Activated T-cell treated with anti-CD3 and anti-CD28 coated beads for 48 hours (primary cell): ENCODE measurements around the gene FUZ.

Experiments
- DNase-seq: peaks from one replicate; pipeline ENCODE4 v3.0.0-alpha.2; 2020; ENCODE audit warnings: low read depth

Gene FUZ

DNA sequence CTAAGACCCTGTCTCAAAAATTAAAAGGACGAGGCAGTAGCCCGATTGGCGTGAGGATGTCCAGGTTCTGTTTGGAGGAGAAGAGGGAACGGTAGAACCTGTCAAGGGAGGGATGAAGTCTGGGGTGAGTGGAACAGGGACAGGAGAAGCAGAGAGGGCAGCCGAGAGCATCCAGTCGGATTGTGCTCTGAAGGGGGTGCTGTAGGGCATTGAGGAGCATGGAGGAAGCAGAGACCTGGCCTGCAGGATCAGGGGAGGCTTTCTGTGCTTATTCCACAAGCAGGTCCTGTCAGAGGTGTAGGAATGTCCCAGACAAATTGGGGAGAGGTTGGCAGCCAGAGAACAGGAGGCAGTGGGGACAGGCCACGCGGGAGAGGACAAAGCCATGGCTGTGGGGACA lies 32.2 kb downstream of the FUZ start:
- no peak for DNase-seq

DNA sequence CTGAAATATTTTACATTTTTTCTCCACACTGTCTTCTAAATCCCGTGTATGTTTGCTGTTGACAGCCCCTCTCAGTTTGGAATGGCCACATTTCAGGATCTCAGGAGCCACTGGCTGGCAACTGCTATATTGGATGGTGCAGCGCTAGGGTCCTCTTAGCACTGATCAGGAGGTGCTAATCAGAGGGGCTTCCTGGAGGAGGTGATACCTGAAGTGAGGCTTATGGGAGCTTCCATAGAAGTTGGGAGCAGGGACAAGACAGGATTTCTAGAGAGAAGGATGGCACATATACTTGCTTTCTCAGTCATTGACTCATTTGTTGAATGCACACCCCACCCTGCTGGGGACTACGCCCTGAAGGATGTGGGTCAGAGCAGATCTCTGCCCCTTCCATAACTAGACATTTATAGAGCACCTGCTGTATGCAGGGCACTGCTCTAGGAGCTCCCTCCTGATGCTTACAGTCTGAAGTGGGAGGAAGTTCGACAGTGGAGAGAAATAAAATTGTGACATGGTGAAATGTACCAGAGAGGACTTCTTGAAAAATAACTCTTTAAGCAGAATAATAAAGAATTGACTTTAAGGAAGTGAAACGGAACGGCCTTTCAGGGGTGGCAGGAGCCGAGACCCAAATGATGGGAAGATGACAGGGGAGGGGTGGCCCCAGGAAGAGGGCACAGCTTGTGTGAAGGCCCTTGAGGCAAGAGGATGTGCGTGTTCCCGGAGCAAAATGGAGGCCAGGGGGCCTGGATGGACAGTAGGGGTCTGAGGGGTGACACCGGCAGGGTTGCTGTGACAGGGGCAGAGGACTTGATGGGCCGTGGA lies 33.1 kb downstream of the FUZ start:
- DNase-seq, result no peak

DNA sequence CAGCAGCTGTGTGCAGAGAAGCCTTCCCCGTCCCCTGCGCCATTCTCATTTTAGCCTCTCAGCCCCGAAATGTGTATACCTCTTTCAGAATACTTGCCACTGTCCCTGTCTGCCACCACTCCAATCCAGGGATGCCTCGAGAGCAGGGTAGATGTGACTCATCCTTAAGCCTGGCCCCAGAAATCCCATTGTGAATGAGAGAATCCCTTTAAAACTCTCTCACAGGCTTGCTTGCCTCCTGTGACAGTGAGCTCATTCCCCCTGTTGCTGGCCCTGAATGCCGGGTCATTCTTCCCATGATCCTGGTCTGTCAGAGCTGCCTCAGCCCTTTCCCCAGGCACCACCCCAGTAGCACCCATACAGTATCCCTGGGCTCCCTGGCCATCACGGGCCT lies 36.7 kb downstream of the FUZ start:
- DNase-seq, result no peak

DNA sequence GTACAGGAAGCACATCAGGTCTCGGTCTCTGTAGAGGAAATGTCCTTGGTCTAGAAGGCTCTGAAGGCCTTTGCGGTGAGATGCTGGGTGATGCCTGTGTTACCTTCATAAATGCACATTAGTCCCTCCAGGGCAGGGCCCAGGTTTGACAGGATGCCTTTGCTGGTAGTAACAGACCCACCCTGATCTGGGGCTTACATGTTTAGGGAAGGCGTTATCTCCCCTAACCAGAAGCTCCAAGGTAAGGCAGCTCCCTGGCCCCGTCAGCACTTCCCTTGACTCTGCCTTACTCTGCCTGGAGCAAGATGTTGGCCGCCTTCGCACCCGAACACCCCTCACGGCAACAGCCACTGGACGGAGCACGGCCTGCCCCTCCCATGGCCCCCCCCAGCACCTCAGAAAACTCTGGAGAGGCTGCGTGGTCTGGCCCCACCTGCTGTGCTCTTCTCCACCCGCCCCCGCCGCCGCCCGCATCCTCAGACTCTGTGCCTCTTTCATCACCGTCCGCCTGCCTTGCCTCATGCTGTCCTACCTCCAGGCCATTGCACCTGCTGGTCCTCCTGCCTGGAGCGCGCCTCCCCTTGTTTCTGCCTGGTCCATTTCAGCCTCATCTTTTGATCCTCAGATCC lies 37.2 kb downstream of the FUZ start:
- no peak for DNase-seq

DNA sequence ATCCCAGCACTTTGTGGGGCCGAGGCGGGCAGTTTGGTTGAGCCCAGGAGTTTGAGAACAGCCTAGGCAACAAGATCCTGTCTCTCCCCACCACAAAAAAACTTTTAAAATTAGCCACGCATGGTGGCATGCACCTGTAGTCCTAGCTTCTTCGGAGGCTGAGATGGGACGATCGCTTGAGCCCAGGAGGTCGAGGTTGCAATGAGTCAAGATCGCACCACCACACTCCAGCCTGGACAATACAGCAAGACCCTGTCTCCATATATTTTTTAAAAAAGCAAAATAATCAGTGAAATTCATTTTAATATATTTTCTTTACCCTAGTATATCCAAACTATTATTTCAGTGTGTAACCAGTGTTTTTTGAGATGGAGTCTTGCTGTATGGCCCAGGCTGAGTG lies 38.1 kb downstream of the FUZ start:
- DNase-seq, result no peak

DNA sequence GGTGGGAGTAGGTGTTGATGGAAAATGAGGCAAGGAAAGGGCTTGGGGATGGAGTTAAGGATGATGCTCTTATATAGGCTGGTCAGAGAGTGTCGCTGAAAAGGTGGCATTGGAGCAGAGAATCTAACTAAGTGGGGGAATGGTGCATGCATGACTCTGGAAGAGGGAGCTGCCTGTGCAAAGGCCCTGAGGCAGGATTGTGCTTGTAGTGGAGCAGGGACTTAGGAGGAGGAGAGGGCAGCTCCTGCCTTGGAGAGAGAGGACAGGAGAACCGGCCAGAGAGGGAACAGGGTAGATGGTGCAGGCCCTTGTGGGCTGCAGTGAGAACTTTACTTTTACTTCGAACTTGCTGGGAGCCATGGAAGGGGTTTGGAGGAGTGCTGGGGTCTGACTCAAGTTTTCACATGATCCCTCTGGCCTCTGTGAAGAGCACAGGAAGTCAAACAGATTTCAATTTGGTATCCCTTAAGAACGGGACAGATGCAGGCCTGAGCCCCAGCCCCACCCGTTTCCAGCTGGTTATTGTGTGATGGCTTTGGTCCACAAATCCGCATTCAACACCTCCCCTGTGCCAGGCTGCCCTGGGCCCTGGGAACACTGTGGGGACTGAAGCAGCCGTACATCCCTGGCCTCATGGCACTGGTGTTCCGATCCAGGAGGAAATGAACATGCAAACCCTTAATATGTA lies 39.3 kb downstream of the FUZ start:
- no peak for DNase-seq

DNA sequence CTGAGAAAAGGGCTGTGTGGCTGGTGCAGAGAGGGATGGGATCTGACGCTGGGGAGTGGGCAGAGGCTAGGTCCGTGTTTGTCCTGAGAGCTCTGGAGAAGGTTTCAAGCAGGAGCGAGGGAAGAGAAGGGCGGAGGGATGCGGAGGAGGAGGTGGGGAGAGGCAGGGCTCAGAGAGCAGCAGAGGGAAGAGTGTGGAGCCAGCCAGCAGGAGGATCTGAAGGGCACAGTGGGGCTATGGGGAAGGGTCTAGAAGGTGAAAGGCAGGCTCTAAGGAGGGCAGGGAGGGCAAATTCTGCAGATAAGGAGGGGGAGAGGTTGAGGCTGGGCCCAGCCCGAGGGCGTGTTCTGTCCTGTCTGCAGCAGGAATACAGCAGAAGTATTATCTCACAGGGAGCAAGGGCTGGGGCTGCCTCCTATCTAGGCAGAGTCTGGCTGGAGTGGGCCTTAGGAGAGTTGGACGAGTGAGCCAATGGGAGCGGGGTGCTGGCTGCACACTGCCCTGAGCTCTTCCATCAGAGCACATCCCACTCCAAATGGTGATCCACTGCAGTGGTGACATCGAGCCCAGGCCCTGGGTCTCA lies 40.2 kb downstream of the FUZ start:
- no peak for DNase-seq

DNA sequence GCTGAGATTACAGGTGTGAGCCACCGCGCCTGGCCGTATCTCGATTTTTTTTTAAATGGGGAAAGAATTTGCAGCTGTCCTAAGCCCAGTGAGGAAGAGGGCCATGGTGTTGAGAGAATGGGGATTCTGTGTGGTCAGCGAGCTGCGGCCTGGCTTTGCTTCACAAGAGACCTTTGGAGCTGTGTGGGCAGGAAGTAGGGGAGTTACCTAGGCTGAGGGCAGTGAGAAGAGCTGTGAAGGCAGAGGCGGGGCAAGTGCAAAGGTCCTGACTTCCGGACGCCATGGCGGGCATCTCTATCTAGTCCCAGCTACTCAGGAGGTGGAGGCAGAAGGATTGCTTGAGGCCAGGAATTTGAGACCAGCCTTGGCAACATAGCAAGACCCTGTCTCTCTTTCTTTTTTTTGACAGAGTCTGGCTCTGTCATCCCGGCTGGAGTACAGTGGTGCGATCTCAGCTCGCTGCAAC lies 41.4 kb downstream of the FUZ start:
- no peak for DNase-seq

DNA sequence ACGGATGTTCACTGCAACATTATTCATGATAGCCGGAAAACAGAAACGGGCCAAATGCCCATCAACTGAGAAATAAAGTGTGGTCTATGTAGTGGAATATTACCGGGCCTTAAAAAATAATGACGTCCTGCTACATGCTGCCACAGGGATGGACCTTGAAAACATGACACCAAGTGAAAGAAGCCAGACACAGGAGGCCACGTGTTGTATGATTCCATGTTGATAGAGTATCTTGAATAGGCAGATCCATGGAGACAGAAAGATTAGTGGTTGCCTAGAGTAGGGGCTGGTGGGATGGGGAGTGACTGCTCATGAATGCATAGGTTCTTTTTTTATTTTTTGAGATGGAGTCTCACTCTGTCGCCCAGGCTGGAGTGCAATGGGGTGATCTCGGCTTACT lies 42.6 kb downstream of the FUZ start:
- DNase-seq, result no peak

DNA sequence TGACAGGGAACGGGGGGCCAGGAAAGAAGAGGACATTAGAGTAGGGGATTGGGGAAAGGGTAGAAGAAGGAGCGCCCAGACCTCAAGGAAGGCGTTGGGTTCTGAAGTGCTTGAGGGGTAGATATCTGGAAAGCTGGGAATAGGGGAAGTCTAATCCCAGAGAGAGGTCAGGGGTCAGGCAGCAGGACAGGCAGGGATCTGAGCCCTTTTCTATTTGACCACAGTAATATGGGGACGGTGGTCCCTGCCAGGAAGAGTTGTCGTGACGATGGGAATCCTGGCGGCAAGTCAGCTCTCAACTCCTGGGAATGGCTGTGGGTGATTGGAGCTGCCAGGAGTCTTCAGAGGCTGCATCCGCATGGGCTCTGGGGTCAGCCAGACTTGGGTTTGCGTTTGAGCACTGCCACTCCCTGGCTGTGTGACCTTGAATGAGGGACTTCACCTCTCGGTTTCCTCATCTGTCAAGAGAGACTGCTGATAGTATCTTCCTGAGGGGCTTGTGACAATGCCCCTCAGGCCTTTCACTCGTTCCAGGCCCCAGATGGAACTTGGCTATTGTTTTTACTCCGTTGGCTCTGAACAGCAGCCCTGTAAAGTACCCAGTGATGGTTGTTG lies 45.0 kb downstream of the FUZ start:
- no peak for DNase-seq

DNA sequence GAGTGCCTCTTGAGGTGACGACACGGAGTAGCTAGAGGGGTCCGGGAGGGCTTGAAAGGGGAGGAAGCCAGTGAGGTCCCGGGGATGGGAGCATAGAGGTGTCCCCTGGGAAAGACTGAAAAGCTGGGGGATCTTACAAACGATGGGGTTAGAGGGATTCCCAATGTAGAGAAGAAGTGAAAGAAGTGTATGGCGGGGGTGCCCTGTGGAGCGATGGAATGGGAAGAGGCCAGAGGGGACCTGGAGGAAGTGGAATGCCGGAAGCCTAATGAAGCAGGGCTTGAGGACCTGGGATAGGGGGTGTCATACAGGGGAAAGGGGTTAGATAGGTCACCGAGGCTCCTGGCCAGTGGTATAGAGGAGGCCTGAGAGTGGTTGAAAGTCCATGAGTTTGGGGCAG lies 45.7 kb downstream of the FUZ start:
- no peak for DNase-seq

DNA sequence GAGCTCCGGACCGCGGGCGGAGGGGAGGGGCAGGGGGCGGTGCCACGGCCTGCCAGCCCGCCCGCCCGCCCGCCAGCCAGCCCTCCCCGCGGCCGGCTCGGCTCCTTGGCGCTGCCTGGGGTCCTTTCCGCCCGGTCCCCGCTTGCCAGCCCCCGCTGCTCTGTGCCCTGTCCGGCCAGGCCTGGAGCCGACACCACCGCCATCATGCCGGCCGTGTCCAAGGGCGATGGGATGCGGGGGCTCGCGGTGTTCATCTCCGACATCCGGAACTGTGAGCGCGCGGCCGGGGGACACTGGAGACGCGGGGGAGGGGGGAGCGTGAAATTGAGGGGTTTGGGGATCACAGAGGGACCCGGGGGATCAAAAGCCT lies 46.2 kb downstream of the FUZ start, which contains the start of gene AP2A1:
AP2A1 (plus strand) TSS at position 72 of the 370 bp plus-strand sequence; CDS start at position 205, 133 bp downstream.
- no peak for DNase-seq

DNA sequence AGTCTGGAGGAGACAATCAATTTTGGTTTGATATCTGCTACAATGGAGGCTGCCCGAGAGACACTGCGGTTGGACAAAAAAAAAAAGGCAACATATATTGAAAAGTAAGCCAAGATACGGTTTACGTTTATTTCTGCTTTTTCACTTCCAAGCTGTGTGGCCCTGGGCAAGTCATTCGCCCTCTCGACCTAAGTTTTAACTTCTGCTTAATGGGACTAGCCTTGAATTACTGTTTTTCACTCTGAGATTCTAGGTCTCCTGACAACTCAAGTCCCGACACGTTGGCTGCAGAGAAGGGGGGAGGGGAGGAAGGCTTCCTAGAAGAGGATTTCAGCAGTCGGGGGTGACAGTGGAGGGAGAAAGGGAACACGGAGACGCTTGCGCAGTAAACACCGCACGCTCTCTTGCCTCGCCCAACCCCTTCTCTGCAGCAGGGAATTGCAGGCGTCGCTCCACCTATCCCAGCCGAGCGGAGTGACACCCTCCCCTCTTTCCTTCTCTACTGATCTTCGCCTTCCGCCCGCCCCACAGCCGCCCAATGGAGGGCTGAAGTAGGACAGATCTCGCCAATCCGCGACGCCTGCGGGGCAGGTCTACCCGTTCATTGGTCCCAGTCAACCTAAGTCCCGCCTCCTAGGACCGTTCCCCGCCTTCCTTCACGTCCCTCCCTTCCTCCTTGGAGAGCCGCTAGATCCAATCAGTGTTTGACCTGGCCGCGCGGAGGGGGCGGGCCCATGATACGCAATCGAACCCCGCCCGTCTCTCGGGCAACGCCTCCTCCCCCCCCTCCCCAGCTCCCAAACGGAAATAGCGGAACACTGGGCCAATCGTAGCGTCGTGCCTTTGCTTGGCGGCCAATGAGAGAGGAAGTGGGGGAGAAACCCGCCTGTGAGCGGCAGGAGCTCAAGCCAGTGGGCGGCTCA lies 46.8 kb downstream of the FUZ start:
- peak; percentile 98 for DNase-seq

DNA sequence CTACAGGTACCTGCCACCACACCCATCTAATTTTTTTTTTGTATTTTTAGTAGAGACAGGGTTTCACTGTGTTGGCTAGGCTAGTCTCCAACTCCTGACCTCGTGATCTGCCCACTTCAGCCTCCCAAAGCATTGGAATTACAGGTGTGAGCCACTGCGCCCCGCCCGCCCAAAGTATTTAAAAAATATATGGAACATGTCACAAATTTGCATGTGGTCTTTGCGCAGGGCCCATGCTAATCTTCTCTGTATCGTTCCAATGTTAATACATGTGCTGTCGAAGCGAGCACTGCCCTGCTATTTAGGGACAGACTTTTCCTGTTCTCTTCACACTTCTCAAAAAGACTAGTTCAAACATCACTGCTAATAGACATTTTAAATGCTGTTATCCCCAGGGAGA lies 48.8 kb downstream of the FUZ start:
- DNase-seq, result no peak

DNA sequence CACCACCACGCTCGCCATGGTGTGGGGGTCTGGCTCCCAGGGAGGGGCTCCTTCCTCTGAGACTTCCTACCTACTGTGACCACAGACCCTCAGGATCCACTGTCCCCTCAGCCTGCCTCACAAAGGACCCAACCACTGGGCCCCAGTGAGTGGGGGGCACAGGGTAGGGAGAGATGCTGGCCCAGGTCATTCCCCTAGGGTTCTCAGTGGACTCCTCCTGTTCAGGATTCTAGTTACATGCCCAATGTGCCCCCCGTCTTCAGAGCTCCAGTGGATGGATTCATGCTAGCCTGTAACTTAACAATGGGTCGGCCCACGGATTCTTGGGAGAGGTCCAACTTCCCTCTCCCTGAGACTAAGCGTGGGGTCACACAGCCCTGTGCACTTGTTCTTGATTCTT lies 49.9 kb downstream of the FUZ start, which contains the start of gene TSKS:
TSKS (minus strand) TSS at position 77 of the 400 bp plus-strand sequence; CDS start at position 18, 59 bp downstream.
- DNase-seq, result no peak

DNA sequence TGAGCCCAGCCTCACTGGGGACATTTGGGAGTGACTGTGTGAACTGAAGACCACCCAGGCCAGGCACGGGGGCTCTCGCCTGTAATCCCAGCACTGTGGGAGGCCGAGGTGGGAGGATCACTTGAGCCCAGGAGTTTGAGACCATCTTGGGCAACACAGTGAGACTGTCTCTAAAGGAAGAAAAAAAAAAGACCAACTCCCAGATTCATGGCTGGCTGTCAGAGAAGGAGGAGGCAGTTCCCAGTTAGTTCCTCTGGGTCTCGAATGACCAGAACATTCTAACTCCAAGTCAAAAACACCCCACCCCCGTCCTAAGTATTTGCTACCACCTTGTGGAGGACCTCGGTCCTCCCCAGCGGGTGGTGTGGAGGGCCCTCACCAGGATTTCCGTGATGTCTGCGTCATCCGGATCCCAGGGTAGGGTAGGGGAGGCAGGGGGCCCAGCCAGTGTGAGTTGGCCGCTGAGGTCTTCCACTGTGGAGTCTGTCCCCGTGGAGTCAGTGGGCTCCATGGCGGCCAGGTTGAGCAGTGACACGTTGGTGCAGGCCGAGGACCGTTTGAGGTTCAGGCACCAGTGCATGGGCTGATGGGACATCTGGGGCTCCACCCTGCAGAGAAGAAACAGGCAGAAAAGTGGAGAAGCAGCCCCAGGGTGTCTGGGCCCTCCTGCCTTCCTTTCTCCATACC lies 51.3 kb downstream of the FUZ start:
- no peak for DNase-seq

DNA sequence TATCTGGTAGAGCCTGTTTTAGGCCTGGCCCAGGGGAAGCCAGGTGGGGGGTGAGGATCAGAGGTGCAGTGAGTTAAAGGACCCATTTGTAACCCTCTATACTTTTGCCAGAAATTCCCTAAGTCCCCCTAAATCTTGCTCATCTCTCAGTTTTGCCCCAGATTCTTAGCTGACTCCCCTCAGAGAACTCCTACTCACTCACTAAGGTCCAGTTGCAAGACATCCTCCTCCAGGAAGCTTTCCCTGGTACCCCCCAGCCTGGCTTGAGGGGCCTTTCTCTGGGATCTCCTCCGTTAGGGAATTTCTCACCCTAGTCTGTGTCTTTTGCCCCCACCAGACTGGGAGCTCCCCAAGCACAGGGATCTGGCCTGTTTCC lies 51.9 kb downstream of the FUZ start:
- DNase-seq, result no peak

DNA sequence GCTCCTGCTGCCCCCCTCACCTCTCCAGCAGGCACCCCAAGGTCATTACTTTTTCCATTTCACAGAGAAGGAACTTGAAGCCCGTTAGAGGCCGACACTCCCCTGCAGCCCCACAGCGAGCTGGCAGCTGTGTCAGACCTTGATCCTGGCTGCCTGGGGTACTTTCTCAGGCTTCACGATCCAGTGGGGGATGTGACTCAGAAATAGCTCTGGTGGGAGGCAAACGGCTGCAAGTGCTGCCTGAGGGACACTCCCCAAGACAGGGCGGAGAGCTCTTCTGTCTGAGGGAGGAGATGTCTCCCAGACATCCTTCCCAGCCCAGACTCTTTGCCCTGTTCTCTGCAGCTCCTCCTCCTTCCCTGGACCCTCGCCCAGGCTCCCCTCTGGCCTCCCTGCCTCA lies 54.8 kb downstream of the FUZ start:
- DNase-seq, result no peak
